OCI-LY3 (cell line): ENCODE results near the gene ATP5ME.

Experiments
- H2AFZ ChIP-seq: fragments of 200-600, 300-600 bp; shearing (Covaris generic); 2 replicates; pipeline ENCODE4 v1.6.0; 2014; ENCODE audit warnings: antibody characterized with exemption, low read depth, low read length
- H3K27ac ChIP-seq: fragments of 200-600, 300-600 bp; sonication (generic); 2 replicates; pipeline ENCODE4 v1.5.1; 2014; ENCODE audit warnings: mild to moderate bottlenecking, low read length, moderate library complexity, mixed read lengths
- H3K27me3 ChIP-seq: fragments of 200-600, 300-600 bp; sonication (generic); 2 replicates; pipeline ENCODE4 v1.6.1; 2014; ENCODE audit warnings: low read depth, low read length, mixed read lengths
- H3K36me3 ChIP-seq: fragments of 200-600, 300-600 bp; sonication (generic); replicated peaks from 2 replicates; pipeline ENCODE3; 2014; ENCODE audit warnings: low read depth, low read length, mixed read lengths
- H3K4me1 ChIP-seq: fragments of 300-600, 200-600 bp; sonication (generic); 2 replicates; pipeline ENCODE4 v1.6.1; 2014; ENCODE audit warnings: low read length, mixed read lengths
- H3K4me2 ChIP-seq: fragments of 200-600, 300-600 bp; sonication (generic); 2 replicates; pipeline ENCODE4 v1.6.1; 2014; ENCODE audit warnings: low read length, mixed read lengths
- H3K4me3 ChIP-seq: fragments of 300-600, 200-600 bp; sonication (generic); 2 replicates; pipeline ENCODE4 v1.5.1; 2014; ENCODE audit warnings: antibody characterized with exemption, mild to moderate bottlenecking, low read length, moderate library complexity
- H3K79me2 ChIP-seq: fragments of 300-600, 200-600 bp; shearing (Covaris generic); 2 replicates; pipeline ENCODE4 v1.6.1; 2014; ENCODE audit warnings: mild to moderate bottlenecking, low read length, mixed read lengths
- H3K9ac ChIP-seq: fragments of 300-600, 200-600 bp; shearing (Covaris generic); 2 replicates; pipeline ENCODE4 v1.6.0; 2014; ENCODE audit warnings: mild to moderate bottlenecking, low read length, moderate library complexity
- H3K9me3 ChIP-seq: fragments of 200-600, 300-600 bp; shearing (Covaris generic); 2 replicates; pipeline ENCODE4 v1.6.1; 2014; ENCODE audit warnings: low read length, mixed read lengths; ENCODE audit not compliant: insufficient read depth
- H4K20me1 ChIP-seq: fragments of 200-600, 300-600 bp; sonication (generic); 2 replicates; pipeline ENCODE4 v1.6.1; 2016; ENCODE audit warnings: low read length, mixed read lengths; ENCODE audit not compliant: insufficient read depth
- CTCF ChIP-seq: fragments of 200-600, 300-600 bp; sonication (generic); IDR thresholded peaks from 2 replicates; pipeline ENCODE4 v1.5.1; 2014; ENCODE audit warnings: antibody characterized with exemption, low read length, low read depth
- EZH2phosphoT487 ChIP-seq: fragments of 200-600 bp; shearing (Covaris generic); IDR thresholded peaks from 2 replicates; pipeline ENCODE4 v1.6.1; 2018; ENCODE audit warnings: antibody characterized with exemption, mixed run types, low read depth

The ATP5ME gene

GRCh38 chr4:654503-654845 lies 19.6 kb downstream of the ATP5ME start:
- Histone ChIP-seq H3K4me2 (no peak overlapping the region), H3K4me1 (no peaks in the 10 kb centered on the region), H2AFZ (no peak overlapping the region), H3K9ac (no peak overlapping the region), H3K9me3 (no peaks in the 10 kb centered on the region), H3K27me3 (no peaks in the 10 kb centered on the region), H3K4me3 (no peak overlapping the region), H3K36me3 (no peaks in the 10 kb centered on the region), H4K20me1 (no peaks in the 10 kb centered on the region), H3K27ac (no peak overlapping the region), H3K79me2 (no peaks in the 10 kb centered on the region)
- no peak for TF ChIP-seq CTCF
- TF ChIP-seq EZH2phosphoT487 = no peak

- Histone ChIP-seq H3K79me2 (no peaks in the 10 kb centered on the region), H2AFZ (no peak overlapping the region), H3K4me2 (no peak overlapping the region), H3K9ac (no peak overlapping the region), H3K36me3 (no peaks in the 10 kb centered on the region), H3K4me1 (no peaks in the 10 kb centered on the region), H3K9me3 (no peaks in the 10 kb centered on the region), H4K20me1 (no peaks in the 10 kb centered on the region), H3K4me3 (no peak overlapping the region), H3K27ac (no peak overlapping the region), H3K27me3 (no peaks in the 10 kb centered on the region)
- no peak for TF ChIP-seq EZH2phosphoT487
- TF ChIP-seq CTCF = no peak
Observed at GRCh38 chr4:653831-654502, 20.1 kb downstream of the ATP5ME start.

DNA sequence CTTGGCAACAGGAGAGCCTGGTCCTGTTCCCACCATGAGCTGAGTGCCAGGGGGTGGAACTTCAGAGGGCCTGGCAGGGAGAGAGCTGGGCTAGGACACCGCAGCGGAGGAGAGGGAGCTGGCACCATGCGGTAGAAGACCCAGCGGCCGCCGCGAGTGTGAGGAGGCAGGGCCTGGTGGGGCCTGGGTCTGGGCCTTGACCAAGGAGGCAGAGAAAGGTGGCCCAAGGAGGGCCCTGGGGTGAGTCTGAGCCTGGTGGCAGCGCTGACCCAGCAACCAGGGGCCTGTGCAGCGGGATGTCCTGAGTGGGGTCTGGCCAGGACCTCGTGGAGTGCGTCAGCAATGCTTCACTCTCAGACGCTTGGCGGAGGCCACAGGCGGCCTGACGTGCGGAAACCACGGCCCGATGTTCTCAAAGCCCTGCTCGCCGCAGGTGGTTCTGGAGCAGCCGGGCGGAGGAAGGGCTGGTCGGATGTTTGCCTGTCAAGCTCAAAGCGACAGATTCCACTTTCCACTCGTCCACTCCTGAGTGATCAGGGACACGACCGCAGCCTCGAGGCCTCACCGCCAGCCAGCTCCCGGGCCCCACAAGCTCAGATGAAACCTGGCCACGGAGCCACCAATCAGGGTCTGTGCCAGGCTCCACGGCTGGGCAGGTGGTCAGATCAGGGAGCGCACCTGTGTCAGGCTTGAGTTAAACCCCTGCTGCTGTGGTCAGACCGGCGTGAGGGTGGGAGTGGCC lies 20.8 kb downstream of the ATP5ME start:
- no peak overlapping the region for H3K9ac ChIP-seq
- H3K36me3 ChIP-seq = no peaks in the 10 kb centered on the region
- H3K79me2 ChIP-seq = no peaks in the 10 kb centered on the region
- no peak overlapping the region for H3K4me2 ChIP-seq
- H4K20me1 ChIP-seq = no peaks in the 10 kb centered on the region
- TF ChIP-seq EZH2phosphoT487 (no peak), CTCF (no peak)
- H3K4me1 ChIP-seq = no peaks in the 10 kb centered on the region
- H3K4me3 ChIP-seq = no peak overlapping the region
- no peaks in the 10 kb centered on the region for H3K9me3 ChIP-seq
- H3K27me3 ChIP-seq = no peaks in the 10 kb centered on the region
- no peak overlapping the region for H2AFZ ChIP-seq
- H3K27ac ChIP-seq = no peak overlapping the region

DNA sequence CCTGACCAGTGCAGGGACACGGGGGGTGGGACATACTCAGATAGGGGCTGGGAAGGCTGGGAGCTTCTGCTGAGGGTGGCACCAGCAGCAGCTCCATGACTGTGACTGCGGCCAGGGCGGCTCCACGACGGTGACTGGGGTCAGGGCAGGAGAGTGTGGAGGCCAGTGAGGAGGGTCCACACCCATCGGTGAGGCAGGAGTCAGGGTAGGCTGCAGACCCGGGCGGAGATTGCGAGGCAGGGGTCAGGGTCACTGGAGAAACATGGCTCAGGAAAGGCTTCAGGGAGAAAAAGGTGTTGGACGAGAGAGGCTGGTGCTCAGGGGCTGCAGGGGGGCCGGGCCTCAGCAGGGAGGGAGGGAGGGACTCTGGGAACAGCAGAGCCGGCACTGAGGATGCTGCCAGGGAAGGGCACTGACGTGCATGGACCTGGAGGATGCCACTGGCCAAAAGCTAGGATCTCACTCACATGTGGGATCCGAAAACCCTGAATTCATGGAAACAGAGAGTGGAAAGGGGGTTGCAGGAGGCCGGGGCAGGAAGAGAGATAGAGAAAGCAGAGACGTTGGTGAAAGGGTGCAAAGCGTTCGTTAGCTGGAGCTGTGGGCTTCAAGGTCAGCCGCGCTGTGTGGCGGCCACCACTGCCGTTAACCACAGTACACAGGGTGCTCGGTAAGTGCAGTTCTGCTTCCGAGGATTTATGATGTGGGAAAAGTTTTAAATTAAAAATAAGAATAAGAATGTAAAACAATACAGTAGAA lies 22.0 kb downstream of the ATP5ME start:
- TF ChIP-seq EZH2phosphoT487 = no peak
- TF ChIP-seq CTCF = no peak
- Histone ChIP-seq H3K27ac (no peak overlapping the region), H3K9ac (no peak overlapping the region), H3K4me2 (no peak overlapping the region), H3K27me3 (no peaks in the 10 kb centered on the region), H3K4me1 (no peaks in the 10 kb centered on the region), H3K9me3 (no peaks in the 10 kb centered on the region), H3K4me3 (no peak overlapping the region), H4K20me1 (no peaks in the 10 kb centered on the region), H3K36me3 (no peaks in the 10 kb centered on the region), H2AFZ (no peak overlapping the region), H3K79me2 (no peaks in the 10 kb centered on the region)
